ENCODE data around the gene PRCC. TPM values are rescaled to one million over a fixed set of nuclear protein-coding genes. Genes with fewer than 3 reads are reported as not detected.
"Not testable (repeated sequence)": the region's sequence is repeated elsewhere in the genome, so short reads cannot be mapped to it uniquely, and the experiment has no call there.

The PRCC gene
- total RNA-seq, 4 donors from 2014 or later, result 21.2 to 43.6 (median 38.7) TPM

- H3K4me1 ChIP-seq, result peaks cover 10 to 16% (median 14%) of the 10 kb centered on the region in 4 donors
- TF ChIP-seq EP300 (IDR thresholded peaks at IDR 0.05) (no peak), CTCF (IDR thresholded peaks at IDR 0.05) (no peak), POLR2A (IDR thresholded peaks at IDR 0.05; ENCODE audit: low read depth) (no peak), POLR2AphosphoS5 (IDR thresholded peaks at IDR 0.05) (no peak)
- intact Hi-C loops (cut with DNase I), result no loop called here
- H3K27me3 ChIP-seq, result no peaks in the 10 kb centered on the region
- DNase-seq (ENCODE audit: extremely low spot score), result no peak
- H3K9me3 ChIP-seq, result no peaks in the 10 kb centered on the region
- no peak overlapping the region for H3K27ac ChIP-seq (replicated peaks in 1 of 4)
- WGBS, result 71% methylated on average over 5 of the region's 5 CpGs
- no peaks in the 10 kb centered on the region for H3K36me3 ChIP-seq
- no peak overlapping the region for H3K4me3 ChIP-seq
Measured at GRCh38 chr1:156755527-156755950, 11.8 kb upstream of the PRCC start.

GRCh38 chr1:156756355-156756754 is 11.0 kb upstream of the PRCC start:
- H3K36me3 ChIP-seq, result no peaks in the 10 kb centered on the region
- whole genome bisulfite sequencing, result 95% methylated on average over 1 of the region's 1 CpG
- TF ChIP-seq POLR2A (IDR thresholded peaks at IDR 0.05; ENCODE audit: low read depth), result no peak
- no peak for TF ChIP-seq EP300 (IDR thresholded peaks at IDR 0.05)
- no peak for TF ChIP-seq CTCF (IDR thresholded peaks at IDR 0.05)
- TF ChIP-seq POLR2AphosphoS5 (IDR thresholded peaks at IDR 0.05), result no peak
- intact Hi-C loops (cut with DNase I), result no loop called here
- DNase-seq (ENCODE audit: extremely low spot score), result no peak
- H3K27me3 ChIP-seq, result no peaks in the 10 kb centered on the region
- no peaks in the 10 kb centered on the region for H3K9me3 ChIP-seq
- H3K27ac ChIP-seq (replicated peaks in 1 of 4), result no peak overlapping the region
- H3K4me3 ChIP-seq, result no peak overlapping the region
- H3K4me1 ChIP-seq, result peaks cover 10 to 16% (median 14%) of the 10 kb centered on the region in 4 donors

- intact Hi-C loops (cut with DNase I); DNase-seq (ENCODE audit: extremely low spot score): not testable (repeated sequence)
- 96% methylated on average over 10 of the region's 10 CpGs for WGBS
Measured at GRCh38 chr1:156757572-156758253, 9.6 kb upstream of the PRCC start.

GRCh38 chr1:156760092-156760795 is 7.1 kb upstream of the PRCC start:
- no peak overlapping the region for H3K4me3 ChIP-seq
- no peak overlapping the region for H3K27ac ChIP-seq (replicated peaks in 1 of 4)
- DNase-seq (ENCODE audit: extremely low spot score), result no peak
- H3K27me3 ChIP-seq, result no peaks in the 10 kb centered on the region
- 76% methylated on average over 4 of the region's 6 CpGs for WGBS
- H3K4me1 ChIP-seq, result peaks cover 0 to 3% (median 0%) of the 10 kb centered on the region in 4 donors
- H3K36me3 ChIP-seq, result no peaks in the 10 kb centered on the region
- no peak for TF ChIP-seq CTCF (IDR thresholded peaks at IDR 0.05)
- no peak for TF ChIP-seq EP300 (IDR thresholded peaks at IDR 0.05)
- TF ChIP-seq POLR2A (IDR thresholded peaks at IDR 0.05; ENCODE audit: low read depth), result no peak
- no peak for TF ChIP-seq POLR2AphosphoS5 (IDR thresholded peaks at IDR 0.05)
- intact Hi-C loops (cut with DNase I), result no loop called here
- H3K9me3 ChIP-seq, result no peaks in the 10 kb centered on the region

More at GRCh38 chr1:156757572-156758253, 9.6 kb upstream of the PRCC start:
- not testable (repeated sequence) for H3K9me3 ChIP-seq; H3K27ac ChIP-seq (replicated peaks in 1 of 4); H3K4me3 ChIP-seq; H3K27me3 ChIP-seq; H3K36me3 ChIP-seq
- H3K4me1 ChIP-seq, result peaks cover 7 to 10% (median 8%) of the 10 kb centered on the region in 4 donors

- Histone ChIP-seq H3K27ac (replicated peaks in 1 of 4) (no peak overlapping the region), H3K36me3 (no peaks in the 10 kb centered on the region), H3K9me3 (no peaks in the 10 kb centered on the region), H3K4me3 (no peak overlapping the region), H3K4me1 (peaks cover 0 to 2% (median under 1%) of the 10 kb centered on the region in 4 donors), H3K27me3 (no peaks in the 10 kb centered on the region)
- intact Hi-C loops (cut with DNase I), result no loop called here
- 81% methylated on average over 4 of the region's 4 CpGs for WGBS
- no peak for DNase-seq (ENCODE audit: extremely low spot score)
- no peak for TF ChIP-seq POLR2AphosphoS5 (IDR thresholded peaks at IDR 0.05)
- TF ChIP-seq CTCF (IDR thresholded peaks at IDR 0.05), result no peak
- TF ChIP-seq EP300 (IDR thresholded peaks at IDR 0.05), result no peak
- no peak for TF ChIP-seq POLR2A (IDR thresholded peaks at IDR 0.05; ENCODE audit: low read depth)
Measured at GRCh38 chr1:156760796-156761104, 6.6 kb upstream of the PRCC start.

- WGBS, result 95% methylated on average over 15 of the region's 15 CpGs
- H3K4me3 ChIP-seq; DNase-seq (ENCODE audit: extremely low spot score); H3K36me3 ChIP-seq; H3K27ac ChIP-seq (replicated peaks in 1 of 4); intact Hi-C loops (cut with DNase I); H3K9me3 ChIP-seq; H3K27me3 ChIP-seq: not testable (repeated sequence)
- H3K4me1 ChIP-seq, result peaks cover 26 to 36% (median 32%) of the 10 kb centered on the region in 4 donors
Measured at GRCh38 chr1:156765136-156765535, 2.2 kb upstream of the PRCC start.

All from esophagus muscularis mucosa (tissue), 4 donors.